GM18526 (cell line): ENCODE results near the gene RAB3IL1.

Source experiments
- POLR2A ChIP-seq: IDR thresholded peaks from 3 replicates; pipeline ENCODE4 v1.6.1; 2011; ENCODE audit not compliant: insufficient read length; ENCODE audit errors: extremely low read depth

The RAB3IL1 gene

GRCh38 chr11:61917334-61918109, at the start of gene RAB3IL1:
RAB3IL1 (minus strand) TSS chr11:61917566; CDS start chr11:61917367, 199 bp downstream.
- no peak for TF ChIP-seq POLR2A

GRCh38 chr11:61966734-61967115, 49.4 kb upstream of the RAB3IL1 start:
- no peak for TF ChIP-seq POLR2A

GRCh38 chr11:61964058-61964665, 46.8 kb upstream of the RAB3IL1 start:
- peak; percentile 33 for TF ChIP-seq POLR2A

- TF ChIP-seq POLR2A = no peak
Observed at GRCh38 chr11:61963282-61964057, 46.1 kb upstream of the RAB3IL1 start.

- TF ChIP-seq POLR2A = peak; percentile 29
Observed at GRCh38 chr11:61963016-61963281, 45.6 kb upstream of the RAB3IL1 start.

- no peak for TF ChIP-seq POLR2A
Observed at GRCh38 chr11:61962213-61963015, 45.0 kb upstream of the RAB3IL1 start.

GRCh38 chr11:61961570-61962212, 44.3 kb upstream of the RAB3IL1 start:
- no peak for TF ChIP-seq POLR2A

GRCh38 chr11:61960532-61960931, 43.2 kb upstream of the RAB3IL1 start:
- TF ChIP-seq POLR2A = no peak

- no peak for TF ChIP-seq POLR2A
Observed at GRCh38 chr11:61959678-61960077, 42.3 kb upstream of the RAB3IL1 start.

- TF ChIP-seq POLR2A = no peak
Observed at GRCh38 chr11:61959114-61959513, 41.7 kb upstream of the RAB3IL1 start.

GRCh38 chr11:61958590-61958989, 41.2 kb upstream of the RAB3IL1 start:
- no peak for TF ChIP-seq POLR2A

GRCh38 chr11:61957021-61957770, 39.8 kb upstream of the RAB3IL1 start:
- TF ChIP-seq POLR2A = no peak

- no peak for TF ChIP-seq POLR2A
Observed at GRCh38 chr11:61956191-61957020, 39.0 kb upstream of the RAB3IL1 start.
